GM19099 (cell line): ENCODE data around the gene MLXIP.

Experiments
- POLR2A ChIP-seq: IDR thresholded peaks from 3 replicates; pipeline ENCODE4 v1.6.1; 2011; ENCODE audit warnings: low read depth; ENCODE audit not compliant: insufficient read length; ENCODE audit errors: extremely low read depth

Gene MLXIP

GRCh38 chr12:122099280-122099749 is 20.8 kb downstream of the MLXIP start:
- TF ChIP-seq POLR2A = no peak

- no peak for TF ChIP-seq POLR2A
Observed at GRCh38 chr12:122099856-122100255, 21.3 kb downstream of the MLXIP start.

GRCh38 chr12:122100568-122100967 is 22.0 kb downstream of the MLXIP start:
- no peak for TF ChIP-seq POLR2A

- no peak for TF ChIP-seq POLR2A
Observed at GRCh38 chr12:122102331-122102730, 23.8 kb downstream of the MLXIP start.

GRCh38 chr12:122104844-122105243 is 26.3 kb downstream of the MLXIP start:
- no peak for TF ChIP-seq POLR2A

- TF ChIP-seq POLR2A = no peak
Observed at GRCh38 chr12:122106843-122107242, 28.3 kb downstream of the MLXIP start.

GRCh38 chr12:122107261-122107660 is 28.7 kb downstream of the MLXIP start:
- no peak for TF ChIP-seq POLR2A

GRCh38 chr12:122111089-122111641 is 32.6 kb downstream of the MLXIP start:
- no peak for TF ChIP-seq POLR2A

- no peak for TF ChIP-seq POLR2A
Observed at GRCh38 chr12:122116707-122117535, 38.4 kb downstream of the MLXIP start.

GRCh38 chr12:122117979-122118378 is 39.4 kb downstream of the MLXIP start:
- TF ChIP-seq POLR2A = no peak

GRCh38 chr12:122121745-122122144 is 43.2 kb downstream of the MLXIP start:
- TF ChIP-seq POLR2A = no peak

- TF ChIP-seq POLR2A = no peak
Observed at GRCh38 chr12:122123051-122123760, 44.6 kb downstream of the MLXIP start.

GRCh38 chr12:122123761-122124145 is 45.2 kb downstream of the MLXIP start:
- no peak for TF ChIP-seq POLR2A

GRCh38 chr12:122124370-122124769 is 45.8 kb downstream of the MLXIP start:
- no peak for TF ChIP-seq POLR2A

- TF ChIP-seq POLR2A = no peak
Observed at GRCh38 chr12:122125452-122126341, 47.1 kb downstream of the MLXIP start.

GRCh38 chr12:122126342-122126635 is 47.7 kb downstream of the MLXIP start:
- no peak for TF ChIP-seq POLR2A
